Endodermal cell (in vitro differentiated cells): ENCODE measurements around the gene KCNQ1. TPM values are rescaled to one million over a fixed set of nuclear protein-coding genes. Genes with fewer than 3 reads are reported as not detected.

Source experiments
- DNase-seq: peaks from one replicate; pipeline ENCODE4 v3.0.0-alpha.2; 2017
- H3K27ac ChIP-seq: 2 replicates; pipeline ENCODE4 v1.5.1; 2013; ENCODE audit warnings: mild to moderate bottlenecking, low read depth, low read length, moderate library complexity
- H3K27me3 ChIP-seq: 2 replicates; pipeline ENCODE4 v1.6.1; 2013; ENCODE audit warnings: mild to moderate bottlenecking, low read length, moderate library complexity; ENCODE audit not compliant: insufficient read depth, control insufficient read depth, poor library complexity, severe bottlenecking
- H3K36me3 ChIP-seq: 2 replicates; pipeline ENCODE4 v1.7.0; 2013; ENCODE audit warnings: mild to moderate bottlenecking, low read length, moderate library complexity; ENCODE audit not compliant: control insufficient read depth, insufficient read depth
- H3K4me1 ChIP-seq: one replicate; pipeline ENCODE4 v1.7.0; 2013; ENCODE audit warnings: low read length; ENCODE audit not compliant: control insufficient read depth, insufficient read depth
- H3K4me3 ChIP-seq: 2 replicates; pipeline ENCODE4 v1.5.1; 2013; ENCODE audit warnings: mild to moderate bottlenecking, low read length, moderate library complexity
- H3K9ac ChIP-seq: 2 replicates; pipeline ENCODE4 v1.6.1; 2013; ENCODE audit warnings: mild to moderate bottlenecking, low read length, moderate library complexity; ENCODE audit not compliant: poor library complexity, severe bottlenecking; ENCODE audit errors: extremely low read depth
- H3K9me3 ChIP-seq: 2 replicates; pipeline ENCODE4 v1.6.1; 2013; ENCODE audit warnings: mild to moderate bottlenecking, low read length, moderate library complexity; ENCODE audit not compliant: control insufficient read depth
- H3K27ac Mint-ChIP-seq: 2 replicates; pipeline ENCODE4 v1.8.0; 2020; ENCODE audit warnings: mixed read lengths
- H3K27me3 Mint-ChIP-seq: 2 replicates; pipeline ENCODE4 v1.8.0; 2021; ENCODE audit warnings: mild to moderate bottlenecking, mixed read lengths; ENCODE audit not compliant: insufficient read depth
- H3K36me3 Mint-ChIP-seq: 2 replicates; pipeline ENCODE4 v1.8.0; 2020; ENCODE audit warnings: low read depth, mixed read lengths
- H3K4me1 Mint-ChIP-seq: 2 replicates; pipeline ENCODE4 v1.8.0; 2020; ENCODE audit warnings: mixed read lengths
- H3K4me3 Mint-ChIP-seq: 2 replicates; pipeline ENCODE4 v1.8.0; 2020; ENCODE audit warnings: mild to moderate bottlenecking, moderate library complexity, mixed read lengths
- H3K9me3 Mint-ChIP-seq: 2 replicates; pipeline ENCODE4 v1.8.0; 2020; ENCODE audit warnings: mild to moderate bottlenecking, mixed read lengths
- CTCF ChIP-seq: fragments of 200-600 bp; sonication (generic); conservative IDR thresholded peaks from 2 replicates; pipeline ENCODE4 v1.5.0; 2021; ENCODE audit warnings: antibody characterized with exemption, mild to moderate bottlenecking
- WGBS, 2 experiments: methylation state at CpG; one replicate each; pipeline versions ENCODE4 v1.1.5 to v1.1.7; 2013; ENCODE audit warnings: missing lambda C conversion rate in 2 of 2, mixed read lengths in 1 of 2; ENCODE audit not compliant: insufficient coverage in 1 of 2, insufficient read length in 1 of 2; 5-methylcytosine and 5-hydroxymethylcytosine counted together
- total RNA-seq, 2 donors: library from RNA; stranded (reverse); fragmentation: NEBNext Ultra II Directional in 1 of 2; extraction: Animal tissue kit (Norgen Biotek cat#: 25700) in 1 of 2; gene quantifications; 2 replicates in 1 of 2; 3 replicates in 1 of 2; pipeline ENCODE4 v1.2.1, GENCODE V29; 2021

Gene KCNQ1
- total RNA-seq, 2 donors from 2014 or later, result 1.8 to 3.5 TPM

GRCh38 chr11:2698386-2699184 is 253.8 kb downstream of the KCNQ1 start:
- peaks cover 63% of the 10 kb centered on the region for H3K4me1 Mint-ChIP-seq
- peaks cover 25% of the 10 kb centered on the region for H3K27me3 Mint-ChIP-seq
- Histone ChIP-seq H3K27ac (no peak overlapping the region), H3K4me3 (peak overlapping the region; percentile 90), H3K27me3 (no peaks in the 10 kb centered on the region), H3K4me1 (peaks cover 14% of the 10 kb centered on the region), H3K9ac (peak overlapping the region; percentile 73), H3K9me3 (no peaks in the 10 kb centered on the region), H3K36me3 (no peaks in the 10 kb centered on the region)
- peaks cover 12% of the 10 kb centered on the region for H3K9me3 Mint-ChIP-seq
- DNase-seq, result peak; percentile 59
- H3K27ac Mint-ChIP-seq, result peak overlapping the region; percentile 85
- H3K36me3 Mint-ChIP-seq, result peaks cover 8% of the 10 kb centered on the region
- H3K4me3 Mint-ChIP-seq, result peak overlapping the region; percentile 87
- TF ChIP-seq CTCF, result no peak
- WGBS, 2 experiments, result 48 to 56% methylated on average over 13 to 20 of the region's 20 CpGs

- peaks cover 27% of the 10 kb centered on the region for H3K27me3 Mint-ChIP-seq
- Histone ChIP-seq H3K9ac (peak overlapping the region; percentile 73), H3K9me3 (no peaks in the 10 kb centered on the region), H3K27ac (no peak overlapping the region), H3K27me3 (no peaks in the 10 kb centered on the region), H3K36me3 (no peaks in the 10 kb centered on the region), H3K4me3 (peak overlapping the region; percentile 90), H3K4me1 (peaks cover 12% of the 10 kb centered on the region)
- peak overlapping the region; percentile 85 for H3K27ac Mint-ChIP-seq
- H3K4me3 Mint-ChIP-seq, result peak overlapping the region; percentile 87
- DNase-seq, result no peak
- H3K9me3 Mint-ChIP-seq, result peaks cover 12% of the 10 kb centered on the region
- TF ChIP-seq CTCF, result no peak
- peaks cover 8% of the 10 kb centered on the region for H3K36me3 Mint-ChIP-seq
- 42 to 46% methylated on average over 8 to 31 of the region's 31 CpGs for WGBS, 2 experiments
- peaks cover 61% of the 10 kb centered on the region for H3K4me1 Mint-ChIP-seq
Measured at GRCh38 chr11:2699185-2699530, 254.3 kb downstream of the KCNQ1 start.

- H3K4me3 Mint-ChIP-seq, result peak within 1 kb of the TSS; percentile 87
- peaks cover 33% of the 10 kb centered on the region for H3K27me3 Mint-ChIP-seq
- peaks cover 59% of the 10 kb centered on the region for H3K4me1 Mint-ChIP-seq
- 40 to 52% methylated on average over 55 to 98 of the region's 98 CpGs for WGBS, 2 experiments
- peaks cover 12% of the 10 kb centered on the region for H3K4me1 ChIP-seq
- H3K27ac Mint-ChIP-seq, result peak within 1 kb of the TSS; percentile 85
- no peaks in the 10 kb centered on the region for H3K9me3 ChIP-seq
- H3K9ac ChIP-seq, result peak within 1 kb of the TSS; percentile 73
- H3K9me3 Mint-ChIP-seq, result peaks cover 12% of the 10 kb centered on the region
- peak; percentile 93 for DNase-seq
- H3K36me3 ChIP-seq, result no peaks in the 10 kb centered on the region
- no peaks in the 10 kb centered on the region for H3K27me3 ChIP-seq
- H3K36me3 Mint-ChIP-seq, result peaks cover 8% of the 10 kb centered on the region
- peak within 1 kb of the TSS; percentile 90 for H3K4me3 ChIP-seq
- TF ChIP-seq CTCF, result no peak
- H3K27ac ChIP-seq, result peak within 1 kb of the TSS; percentile 51
Measured at GRCh38 chr11:2699531-2700414, 255.0 kb downstream of the KCNQ1 start, which contains the start of gene KCNQ1OT1. Gene KCNQ1OT1, minus strand, starts transcription at chr11:2699994.
